Measurements from ENCODE around the gene SETBP1.

SETBP1 gene

DNA sequence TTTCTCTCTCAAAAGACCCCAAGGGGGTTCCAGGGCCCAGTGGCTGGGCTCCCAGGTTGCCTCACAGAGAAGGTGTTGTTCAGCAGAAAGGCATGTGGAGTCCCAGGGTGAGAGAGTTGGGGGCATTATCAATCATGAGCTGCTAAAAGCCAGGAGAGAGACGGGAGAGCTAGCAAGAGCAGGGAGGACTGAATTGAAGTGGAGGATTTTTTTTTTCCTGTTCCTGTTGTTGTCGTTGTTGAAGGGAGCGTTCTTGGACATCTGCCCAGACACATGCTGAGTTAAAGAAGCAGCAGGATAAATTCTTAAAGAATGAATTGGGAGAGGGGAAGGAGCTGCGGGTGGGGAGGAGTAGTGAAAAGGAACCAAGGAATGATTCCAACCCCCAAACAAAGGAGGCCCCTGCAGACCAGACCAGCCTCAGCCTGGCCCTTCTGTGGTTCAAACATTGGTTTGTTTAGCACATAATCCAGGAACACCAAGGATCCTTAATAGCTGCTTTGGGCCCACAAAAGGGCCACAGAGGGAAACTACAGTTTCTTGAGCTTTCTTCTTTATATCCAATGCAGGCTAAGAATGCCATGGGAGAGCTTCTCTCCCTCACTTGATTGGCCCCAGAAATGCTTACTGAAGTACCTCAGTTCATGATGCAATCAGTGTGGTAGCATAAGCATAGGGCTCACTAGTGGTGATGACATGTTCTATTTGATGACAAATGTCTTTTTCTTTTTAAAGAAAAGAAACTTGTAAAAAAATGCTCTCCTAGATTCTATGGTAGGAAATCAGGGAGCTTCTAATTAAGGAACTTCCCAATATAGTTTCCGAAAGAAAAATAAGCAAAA lies 146.0 kb downstream of the SETBP1 start:
- Histone ChIP-seq H3K4me2 (ENCODE audit: low read length) (peak overlapping the region; percentile 39), H3K36me3 (ENCODE audit: insufficient read depth, low read length) (no peaks in the 10 kb centered on the region), H3K9me3 (replicated peaks; ENCODE audit: low read length) (no peaks in the 10 kb centered on the region), H3K4me1 (ENCODE audit: control insufficient read depth, insufficient read depth, low read length) (peaks cover 8% of the 10 kb centered on the region), H3K4me3 (ENCODE audit: low read length) (peak overlapping the region; percentile 17), H3K27me3 (ENCODE audit: control insufficient read depth, insufficient read depth, low read length) (no peaks in the 10 kb centered on the region), H3K9ac (ENCODE audit: low read depth, low read length) (peak overlapping the region; percentile 25)

DNA sequence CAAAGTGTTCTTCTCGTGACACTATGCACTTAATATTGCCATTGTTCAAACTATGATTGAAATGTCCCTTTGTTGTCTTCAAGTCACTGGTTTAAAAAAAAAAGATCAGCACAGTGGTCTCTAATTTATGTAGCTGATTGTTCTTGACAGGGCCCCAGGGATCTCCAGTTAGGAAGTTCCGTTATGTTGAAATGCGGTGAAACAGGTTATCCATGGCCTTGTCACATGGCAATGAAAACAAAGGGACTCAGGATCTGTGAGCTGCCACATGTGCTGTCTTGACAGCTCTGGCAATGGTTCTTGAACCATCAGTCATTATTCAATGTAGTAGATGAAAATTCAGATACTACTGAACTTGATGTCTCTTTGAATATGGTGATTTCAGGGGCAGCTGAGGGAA lies 147.4 kb downstream of the SETBP1 start:
- Histone ChIP-seq H3K4me2 (ENCODE audit: low read length) (no peak overlapping the region), H3K27me3 (ENCODE audit: control insufficient read depth, insufficient read depth, low read length) (no peaks in the 10 kb centered on the region), H3K4me3 (ENCODE audit: low read length) (no peak overlapping the region), H3K9ac (ENCODE audit: low read depth, low read length) (no peak overlapping the region), H3K9me3 (replicated peaks; ENCODE audit: low read length) (no peaks in the 10 kb centered on the region), H3K4me1 (ENCODE audit: control insufficient read depth, insufficient read depth, low read length) (peaks cover 8% of the 10 kb centered on the region), H3K36me3 (ENCODE audit: insufficient read depth, low read length) (no peaks in the 10 kb centered on the region)

DNA sequence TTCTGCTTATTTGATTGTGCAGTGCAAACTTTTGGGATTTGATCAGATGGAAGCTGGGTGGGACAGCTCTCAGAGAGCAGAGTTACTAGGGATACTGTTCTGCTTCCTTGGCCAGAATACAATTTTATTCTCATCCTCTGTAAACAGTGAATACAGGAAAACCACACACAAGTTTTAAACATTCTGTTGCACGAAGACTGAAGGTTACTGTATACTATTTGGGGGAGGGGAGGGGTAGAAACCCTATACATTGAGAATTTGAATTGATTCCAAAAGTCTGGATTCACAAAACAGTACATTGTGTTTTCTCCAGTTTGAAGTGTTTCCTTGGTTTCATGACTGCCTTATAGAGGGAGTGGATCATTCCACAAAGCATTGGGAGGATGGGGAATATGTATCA lies 149.9 kb downstream of the SETBP1 start:
- no peak overlapping the region for H3K9ac ChIP-seq (ENCODE audit: low read depth, low read length)
- no peaks in the 10 kb centered on the region for H3K9me3 ChIP-seq (replicated peaks; ENCODE audit: low read length)
- H3K4me1 ChIP-seq (ENCODE audit: control insufficient read depth, insufficient read depth, low read length) = peaks cover 8% of the 10 kb centered on the region
- H3K4me2 ChIP-seq (ENCODE audit: low read length) = no peak overlapping the region
- no peaks in the 10 kb centered on the region for H3K36me3 ChIP-seq (ENCODE audit: insufficient read depth, low read length)
- H3K27me3 ChIP-seq (ENCODE audit: control insufficient read depth, insufficient read depth, low read length) = no peaks in the 10 kb centered on the region
- no peak overlapping the region for H3K4me3 ChIP-seq (ENCODE audit: low read length)

- Histone ChIP-seq H3K27me3 (ENCODE audit: control insufficient read depth, insufficient read depth, low read length) (no peaks in the 10 kb centered on the region), H3K9ac (ENCODE audit: low read depth, low read length) (no peak overlapping the region), H3K9me3 (replicated peaks; ENCODE audit: low read length) (no peaks in the 10 kb centered on the region), H3K4me1 (ENCODE audit: control insufficient read depth, insufficient read depth, low read length) (no peaks in the 10 kb centered on the region), H3K4me3 (ENCODE audit: low read length) (no peak overlapping the region), H3K4me2 (ENCODE audit: low read length) (no peak overlapping the region), H3K36me3 (ENCODE audit: insufficient read depth, low read length) (no peaks in the 10 kb centered on the region)
Observed at GRCh38 chr18:44833786-44834185, 153.1 kb downstream of the SETBP1 start.

GRCh38 chr18:44834867-44835469 lies 154.3 kb downstream of the SETBP1 start:
- Histone ChIP-seq H3K4me1 (ENCODE audit: control insufficient read depth, insufficient read depth, low read length) (no peaks in the 10 kb centered on the region), H3K4me2 (ENCODE audit: low read length) (no peak overlapping the region), H3K27me3 (ENCODE audit: control insufficient read depth, insufficient read depth, low read length) (no peaks in the 10 kb centered on the region), H3K9me3 (replicated peaks; ENCODE audit: low read length) (no peaks in the 10 kb centered on the region), H3K9ac (ENCODE audit: low read depth, low read length) (no peak overlapping the region), H3K36me3 (ENCODE audit: insufficient read depth, low read length) (no peaks in the 10 kb centered on the region), H3K4me3 (ENCODE audit: low read length) (no peak overlapping the region)

GRCh38 chr18:44835703-44836102 lies 155.0 kb downstream of the SETBP1 start:
- H3K4me3 ChIP-seq (ENCODE audit: low read length) = no peak overlapping the region
- no peaks in the 10 kb centered on the region for H3K27me3 ChIP-seq (ENCODE audit: control insufficient read depth, insufficient read depth, low read length)
- no peaks in the 10 kb centered on the region for H3K9me3 ChIP-seq (replicated peaks; ENCODE audit: low read length)
- no peak overlapping the region for H3K4me2 ChIP-seq (ENCODE audit: low read length)
- H3K9ac ChIP-seq (ENCODE audit: low read depth, low read length) = no peak overlapping the region
- no peaks in the 10 kb centered on the region for H3K36me3 ChIP-seq (ENCODE audit: insufficient read depth, low read length)
- no peaks in the 10 kb centered on the region for H3K4me1 ChIP-seq (ENCODE audit: control insufficient read depth, insufficient read depth, low read length)

GRCh38 chr18:44836263-44836662 lies 155.6 kb downstream of the SETBP1 start:
- no peaks in the 10 kb centered on the region for H3K27me3 ChIP-seq (ENCODE audit: control insufficient read depth, insufficient read depth, low read length)
- no peak overlapping the region for H3K4me2 ChIP-seq (ENCODE audit: low read length)
- H3K36me3 ChIP-seq (ENCODE audit: insufficient read depth, low read length) = no peaks in the 10 kb centered on the region
- H3K4me3 ChIP-seq (ENCODE audit: low read length) = no peak overlapping the region
- H3K9me3 ChIP-seq (replicated peaks; ENCODE audit: low read length) = no peaks in the 10 kb centered on the region
- H3K9ac ChIP-seq (ENCODE audit: low read depth, low read length) = no peak overlapping the region
- H3K4me1 ChIP-seq (ENCODE audit: control insufficient read depth, insufficient read depth, low read length) = no peaks in the 10 kb centered on the region

- Histone ChIP-seq H3K27me3 (ENCODE audit: control insufficient read depth, insufficient read depth, low read length) (no peaks in the 10 kb centered on the region), H3K4me2 (ENCODE audit: low read length) (no peak overlapping the region), H3K4me3 (ENCODE audit: low read length) (no peak overlapping the region), H3K4me1 (ENCODE audit: control insufficient read depth, insufficient read depth, low read length) (no peaks in the 10 kb centered on the region), H3K9me3 (replicated peaks; ENCODE audit: low read length) (no peaks in the 10 kb centered on the region), H3K36me3 (ENCODE audit: insufficient read depth, low read length) (no peaks in the 10 kb centered on the region), H3K9ac (ENCODE audit: low read depth, low read length) (no peak overlapping the region)
Observed at GRCh38 chr18:44837482-44838180, 156.9 kb downstream of the SETBP1 start.

GRCh38 chr18:44838971-44839666 lies 158.4 kb downstream of the SETBP1 start:
- Histone ChIP-seq H3K27me3 (ENCODE audit: control insufficient read depth, insufficient read depth, low read length) (no peaks in the 10 kb centered on the region), H3K4me1 (ENCODE audit: control insufficient read depth, insufficient read depth, low read length) (no peaks in the 10 kb centered on the region), H3K4me2 (ENCODE audit: low read length) (no peak overlapping the region), H3K9ac (ENCODE audit: low read depth, low read length) (no peak overlapping the region), H3K9me3 (replicated peaks; ENCODE audit: low read length) (no peaks in the 10 kb centered on the region), H3K4me3 (ENCODE audit: low read length) (no peak overlapping the region), H3K36me3 (ENCODE audit: insufficient read depth, low read length) (no peaks in the 10 kb centered on the region)

DNA sequence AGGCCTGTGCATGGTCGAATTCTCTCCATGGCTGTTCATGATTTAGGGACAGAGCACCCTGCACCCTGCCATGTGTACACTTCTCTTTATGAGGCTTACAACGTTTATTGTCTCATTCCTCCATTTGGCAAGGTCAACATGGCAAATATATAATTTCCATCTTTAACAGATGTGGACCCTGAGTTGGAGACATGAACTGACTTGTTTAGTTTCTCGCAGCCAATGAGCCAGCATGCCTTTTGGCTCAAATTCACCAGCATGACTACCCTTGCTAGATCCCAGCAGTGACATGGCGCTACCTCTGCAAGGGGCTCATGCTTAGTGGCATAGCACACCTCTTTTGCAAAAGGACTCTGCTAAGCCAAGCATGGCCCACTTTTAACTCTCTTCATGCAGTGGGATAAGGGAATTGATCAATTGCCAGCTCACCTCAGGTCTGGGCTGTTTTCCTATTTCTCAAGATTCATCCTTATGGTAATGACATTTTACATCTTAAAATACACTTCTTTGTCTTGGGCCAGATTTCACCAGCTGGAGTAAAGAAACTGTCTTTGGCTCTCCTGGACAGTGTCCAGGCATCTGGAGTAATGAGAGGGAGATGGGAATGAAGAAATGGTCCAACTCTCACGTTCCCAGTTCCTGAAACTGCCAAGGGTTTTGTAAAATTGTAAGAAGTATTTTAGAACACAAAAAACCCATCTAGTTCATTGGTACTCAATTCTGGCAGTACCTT lies 159.5 kb downstream of the SETBP1 start:
- H3K4me3 ChIP-seq (ENCODE audit: low read length) = no peak overlapping the region
- H3K27me3 ChIP-seq (ENCODE audit: control insufficient read depth, insufficient read depth, low read length) = no peaks in the 10 kb centered on the region
- H3K4me1 ChIP-seq (ENCODE audit: control insufficient read depth, insufficient read depth, low read length) = no peaks in the 10 kb centered on the region
- no peaks in the 10 kb centered on the region for H3K36me3 ChIP-seq (ENCODE audit: insufficient read depth, low read length)
- no peaks in the 10 kb centered on the region for H3K9me3 ChIP-seq (replicated peaks; ENCODE audit: low read length)
- no peak overlapping the region for H3K4me2 ChIP-seq (ENCODE audit: low read length)
- H3K9ac ChIP-seq (ENCODE audit: low read depth, low read length) = no peak overlapping the region

DNA sequence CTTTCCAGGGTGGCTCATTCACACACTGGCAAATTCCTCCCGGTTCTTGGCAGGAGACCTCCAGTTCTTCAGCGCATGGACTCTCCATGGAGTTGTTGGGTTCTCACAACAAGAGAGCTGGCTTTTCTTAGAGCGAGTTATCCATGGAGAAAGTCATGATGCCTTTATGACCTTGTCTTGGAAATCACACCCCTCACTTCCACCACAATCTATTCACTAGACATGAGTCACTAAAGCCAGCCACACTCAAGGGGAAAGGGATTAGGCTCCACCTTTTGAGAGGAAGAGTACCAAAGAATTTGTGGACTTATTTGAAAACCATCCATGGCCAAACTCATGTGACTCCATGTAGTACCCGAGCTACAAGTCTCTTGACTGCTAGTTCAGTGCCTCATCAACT lies 160.5 kb downstream of the SETBP1 start:
- H3K4me3 ChIP-seq (ENCODE audit: low read length) = no peak overlapping the region
- no peaks in the 10 kb centered on the region for H3K27me3 ChIP-seq (ENCODE audit: control insufficient read depth, insufficient read depth, low read length)
- H3K9me3 ChIP-seq (replicated peaks; ENCODE audit: low read length) = no peaks in the 10 kb centered on the region
- H3K9ac ChIP-seq (ENCODE audit: low read depth, low read length) = no peak overlapping the region
- no peak overlapping the region for H3K4me2 ChIP-seq (ENCODE audit: low read length)
- H3K36me3 ChIP-seq (ENCODE audit: insufficient read depth, low read length) = no peaks in the 10 kb centered on the region
- no peaks in the 10 kb centered on the region for H3K4me1 ChIP-seq (ENCODE audit: control insufficient read depth, insufficient read depth, low read length)

Measured in skeletal muscle satellite cell (primary cell).